T-helper 1 cell treated with Interleukin-12 subunit alpha and Interleukin-12 subunit beta and Interleukin-4 antibody, amounts not matched to agents 30 μg/mL and 1 μg/mL, for 36 hours (primary cell): ENCODE data around the gene UPB1.
"Not testable (repeated sequence)": the region's sequence is repeated elsewhere in the genome, so short reads cannot be mapped to it uniquely, and the experiment has no call there.

Experiments used
- H3K27ac Mint-ChIP-seq: one replicate; pipeline ENCODE4 v1.8.0; 2021; ENCODE audit warnings: mild to moderate bottlenecking, mixed read lengths
- H3K27me3 Mint-ChIP-seq: one replicate; pipeline ENCODE4 v1.8.0; 2021; ENCODE audit warnings: low read depth, mixed read lengths
- H3K36me3 Mint-ChIP-seq: one replicate; pipeline ENCODE4 v1.8.0; 2021; ENCODE audit warnings: low read depth, mixed read lengths
- H3K4me1 Mint-ChIP-seq: one replicate; pipeline ENCODE4 v1.8.0; 2021; ENCODE audit warnings: low read depth, mixed read lengths
- H3K4me3 Mint-ChIP-seq: one replicate; pipeline ENCODE4 v1.8.0; 2021; ENCODE audit warnings: mild to moderate bottlenecking, moderate library complexity, mixed read lengths
- H3K9me3 Mint-ChIP-seq: one replicate; pipeline ENCODE4 v1.8.0; 2021; ENCODE audit warnings: mixed read lengths

UPB1 gene

DNA sequence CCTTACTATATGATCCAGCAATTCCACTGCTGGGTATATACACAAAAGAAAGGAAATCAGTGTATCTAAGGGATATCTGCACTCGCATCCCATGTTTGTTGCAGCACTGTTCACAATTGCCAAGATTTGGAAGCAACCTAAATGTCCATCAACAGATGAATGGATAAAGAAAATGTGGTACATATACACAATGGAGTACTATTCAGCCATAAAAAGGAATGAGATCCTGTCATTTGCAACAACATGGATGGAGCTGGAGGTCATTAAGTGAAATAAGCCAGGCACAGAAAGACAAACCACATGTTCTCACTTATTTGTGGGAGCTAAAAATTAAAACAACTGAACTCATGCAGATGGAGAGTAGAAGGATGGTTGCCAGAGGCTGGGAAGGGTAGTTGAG, 5.7 kb upstream of the UPB1 start:
- H3K27ac Mint-ChIP-seq, H3K9me3 Mint-ChIP-seq, H3K36me3 Mint-ChIP-seq, H3K4me3 Mint-ChIP-seq: not testable (repeated sequence)
- H3K27me3 Mint-ChIP-seq: peaks cover 34% of the 10 kb centered on the region
- peaks cover 14% of the 10 kb centered on the region for H3K4me1 Mint-ChIP-seq

DNA sequence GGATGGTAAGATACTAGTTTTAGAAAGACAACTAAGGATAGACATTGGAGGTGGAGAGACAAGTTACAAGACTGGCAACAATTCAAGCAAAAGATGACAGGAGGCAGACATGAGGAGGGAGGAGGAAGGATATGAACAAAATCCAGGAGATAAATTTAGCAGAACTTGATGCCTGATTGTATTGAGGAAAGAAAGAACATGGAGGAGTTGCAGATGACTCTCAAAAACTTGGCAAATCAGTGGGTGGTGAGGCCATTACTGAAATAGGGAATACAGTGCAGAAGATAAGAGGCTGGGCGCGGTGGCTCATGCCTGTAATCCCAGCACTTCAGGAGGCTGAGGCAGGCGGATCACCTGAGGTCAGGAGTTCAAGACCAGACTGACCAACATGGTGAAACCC, 2.7 kb upstream of the UPB1 start:
- no peaks in the 10 kb centered on the region for H3K9me3 Mint-ChIP-seq
- H3K4me1 Mint-ChIP-seq: no peaks in the 10 kb centered on the region
- no peak overlapping the region for H3K27ac Mint-ChIP-seq
- H3K4me3 Mint-ChIP-seq: no peak overlapping the region
- peaks cover 58% of the 10 kb centered on the region for H3K27me3 Mint-ChIP-seq
- H3K36me3 Mint-ChIP-seq: no peaks in the 10 kb centered on the region

- peaks cover 63% of the 10 kb centered on the region for H3K27me3 Mint-ChIP-seq
- no peak overlapping the region for H3K27ac Mint-ChIP-seq
- no peak overlapping the region for H3K4me3 Mint-ChIP-seq
- H3K36me3 Mint-ChIP-seq: no peaks in the 10 kb centered on the region
- peaks cover 9% of the 10 kb centered on the region for H3K4me1 Mint-ChIP-seq
- H3K9me3 Mint-ChIP-seq: no peaks in the 10 kb centered on the region
Measured at GRCh38 chr22:24494167-24494527, 985 bp upstream of the UPB1 start.

DNA sequence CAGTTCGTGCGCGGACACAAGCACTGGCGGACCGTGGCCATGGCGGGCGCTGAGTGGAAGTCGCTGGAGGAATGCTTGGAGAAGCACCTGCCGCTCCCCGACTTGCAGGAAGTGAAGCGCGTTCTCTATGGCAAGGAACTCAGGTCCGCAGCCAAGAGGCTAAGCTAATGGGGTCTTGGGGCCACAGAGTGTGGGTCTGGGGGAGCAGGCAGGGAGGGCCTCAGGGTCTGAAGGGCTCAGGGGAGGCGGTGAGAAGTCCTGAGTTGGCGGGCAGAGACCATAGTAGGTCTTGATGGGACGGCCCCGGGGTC, 188 bp downstream of the UPB1 start:
- Mint-ChIP-seq H3K27me3 (peaks cover 58% of the 10 kb centered on the region), H3K27ac (no peak overlapping the region), H3K36me3 (no peaks in the 10 kb centered on the region), H3K9me3 (no peaks in the 10 kb centered on the region), H3K4me3 (no peak overlapping the region), H3K4me1 (peaks cover 9% of the 10 kb centered on the region)

GRCh38 chr22:24496234-24496633, 1.1 kb downstream of the UPB1 start:
- Mint-ChIP-seq H3K27me3 (peaks cover 58% of the 10 kb centered on the region), H3K36me3 (no peaks in the 10 kb centered on the region), H3K4me1 (peaks cover 9% of the 10 kb centered on the region), H3K9me3 (no peaks in the 10 kb centered on the region), H3K4me3 (no peak overlapping the region), H3K27ac (no peak overlapping the region)

DNA sequence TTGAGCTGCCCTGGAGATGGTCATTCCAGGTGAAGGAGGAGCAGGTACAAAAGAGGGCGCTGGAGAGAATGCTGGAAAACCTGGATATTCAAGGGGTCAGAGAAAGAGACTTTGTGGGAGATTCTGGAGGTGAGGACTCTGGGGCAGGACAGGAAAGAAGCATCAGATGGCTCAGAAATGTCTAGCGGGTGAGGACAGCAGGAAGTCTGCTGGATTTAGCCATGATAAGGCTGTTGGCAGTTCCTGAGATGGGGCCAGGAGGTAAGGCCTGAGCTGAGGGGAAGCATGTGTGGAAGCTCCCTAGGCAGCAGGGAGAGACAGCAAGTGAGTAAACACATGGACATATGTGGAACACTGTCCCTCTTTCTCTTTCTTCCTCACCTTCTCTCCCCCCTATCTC, 1.5 kb downstream of the UPB1 start:
- Mint-ChIP-seq H3K27ac (no peak overlapping the region), H3K9me3 (no peaks in the 10 kb centered on the region), H3K4me1 (peaks cover 9% of the 10 kb centered on the region), H3K36me3 (no peaks in the 10 kb centered on the region), H3K27me3 (peaks cover 54% of the 10 kb centered on the region), H3K4me3 (no peak overlapping the region)

- Mint-ChIP-seq H3K36me3 (no peaks in the 10 kb centered on the region), H3K4me1 (peaks cover 9% of the 10 kb centered on the region), H3K4me3 (no peak overlapping the region), H3K27me3 (peaks cover 49% of the 10 kb centered on the region), H3K27ac (no peak overlapping the region), H3K9me3 (no peaks in the 10 kb centered on the region)
Measured at GRCh38 chr22:24497841-24498258, 2.7 kb downstream of the UPB1 start.

GRCh38 chr22:24498824-24499223, 3.7 kb downstream of the UPB1 start:
- no peak overlapping the region for H3K27ac Mint-ChIP-seq
- H3K9me3 Mint-ChIP-seq: no peaks in the 10 kb centered on the region
- H3K27me3 Mint-ChIP-seq: peaks cover 42% of the 10 kb centered on the region
- no peaks in the 10 kb centered on the region for H3K36me3 Mint-ChIP-seq
- no peak overlapping the region for H3K4me3 Mint-ChIP-seq
- H3K4me1 Mint-ChIP-seq: peaks cover 18% of the 10 kb centered on the region

DNA sequence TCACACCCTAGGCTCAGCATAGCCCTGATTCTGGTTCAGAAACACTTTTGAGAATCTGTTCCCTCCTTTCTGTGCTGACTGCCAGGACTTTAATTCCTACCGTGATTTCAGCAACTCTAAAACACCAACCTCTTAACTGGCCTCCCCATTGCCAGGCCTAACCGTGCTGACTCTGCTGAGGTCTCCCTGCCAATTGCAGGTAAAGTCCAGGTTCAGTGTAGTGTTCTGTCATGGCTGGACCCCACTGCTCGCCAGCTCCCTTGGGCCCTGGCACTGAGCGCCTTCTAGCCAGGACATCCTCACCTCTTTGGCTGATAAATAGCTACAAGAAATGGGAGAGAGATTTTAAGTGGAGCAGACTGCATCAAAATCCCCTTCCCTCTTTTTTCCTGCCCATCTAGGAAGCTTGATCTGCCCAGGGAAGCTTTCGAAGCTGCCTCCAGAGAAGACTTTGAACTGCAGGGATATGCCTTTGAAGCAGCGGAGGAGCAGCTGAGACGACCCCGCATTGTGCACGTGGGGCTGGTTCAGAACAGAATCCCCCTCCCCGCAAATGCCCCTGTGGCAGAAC, 4.7 kb downstream of the UPB1 start:
- Mint-ChIP-seq H3K4me3 (no peak overlapping the region), H3K36me3 (no peaks in the 10 kb centered on the region), H3K27me3 (peaks cover 37% of the 10 kb centered on the region), H3K4me1 (peaks cover 19% of the 10 kb centered on the region), H3K9me3 (no peaks in the 10 kb centered on the region), H3K27ac (no peak overlapping the region)

DNA sequence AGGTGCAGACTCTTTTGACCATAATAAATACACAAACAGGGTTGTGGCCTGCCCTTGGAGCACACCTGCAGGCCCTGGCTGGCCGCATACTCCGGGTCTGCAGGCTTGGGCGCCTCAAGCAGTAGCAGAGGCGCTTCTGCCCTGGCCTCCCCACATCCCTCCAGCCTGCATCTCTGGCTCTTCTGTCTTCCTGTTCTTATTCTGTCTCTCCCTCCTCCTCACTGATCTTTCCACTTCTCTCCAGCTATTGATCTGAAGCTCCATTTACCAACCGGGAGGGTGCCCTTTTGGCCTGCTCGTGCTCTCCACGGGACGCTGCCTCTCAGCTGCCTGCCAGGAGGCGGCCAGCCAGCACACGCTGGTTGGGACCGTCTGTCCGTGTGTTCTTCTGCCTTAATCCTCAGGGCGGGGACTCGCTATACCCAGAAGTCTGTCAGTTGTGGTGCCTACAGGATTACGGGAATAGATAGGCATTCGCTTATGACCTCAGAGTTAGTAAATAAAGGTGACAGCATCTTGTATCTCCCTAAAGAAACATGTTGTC, 5.2 kb downstream of the UPB1 start:
- Mint-ChIP-seq H3K9me3 (no peaks in the 10 kb centered on the region), H3K4me3 (no peak overlapping the region), H3K27ac (no peak overlapping the region), H3K36me3 (no peaks in the 10 kb centered on the region), H3K27me3 (peaks cover 32% of the 10 kb centered on the region), H3K4me1 (peaks cover 19% of the 10 kb centered on the region)

DNA sequence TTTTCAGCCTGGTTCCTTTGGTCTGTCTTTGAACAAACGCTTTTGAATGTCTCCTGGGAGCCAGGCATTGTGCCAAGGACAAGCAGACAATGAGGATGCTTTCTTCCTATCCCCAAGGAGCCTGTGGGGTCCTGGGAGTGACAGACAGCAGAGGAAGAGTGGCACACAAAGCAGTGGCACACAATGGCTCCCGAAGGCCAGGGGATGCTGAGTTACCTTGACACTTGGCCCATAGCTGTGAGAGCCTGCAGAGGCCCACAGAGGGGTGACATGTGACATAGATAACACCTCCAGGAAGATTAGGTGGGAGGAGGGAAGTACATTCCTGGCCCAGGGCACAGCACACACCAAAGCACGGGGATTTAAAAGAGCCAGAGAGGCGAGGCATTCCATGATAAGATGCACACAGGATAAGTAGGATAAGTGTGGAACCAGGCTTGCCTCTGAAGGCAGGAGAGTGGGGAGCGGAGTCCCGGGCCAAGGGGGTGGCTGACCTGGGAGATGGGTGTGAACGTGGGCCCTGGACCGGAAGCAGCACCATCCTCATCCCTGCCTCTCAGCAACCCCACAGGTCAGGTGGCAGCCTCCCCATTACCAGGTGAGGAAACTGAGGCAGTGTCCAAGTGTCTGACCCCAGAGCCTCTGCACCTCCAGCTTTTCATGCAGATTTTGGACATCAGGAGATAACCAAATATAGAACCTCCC, 6.3 kb downstream of the UPB1 start:
- H3K36me3 Mint-ChIP-seq: no peaks in the 10 kb centered on the region
- H3K9me3 Mint-ChIP-seq: no peaks in the 10 kb centered on the region
- peaks cover 21% of the 10 kb centered on the region for H3K27me3 Mint-ChIP-seq
- peaks cover 21% of the 10 kb centered on the region for H3K4me1 Mint-ChIP-seq
- no peak overlapping the region for H3K4me3 Mint-ChIP-seq
- H3K27ac Mint-ChIP-seq: no peak overlapping the region

- Mint-ChIP-seq H3K27me3 (peaks cover 17% of the 10 kb centered on the region), H3K9me3 (no peaks in the 10 kb centered on the region), H3K4me3 (no peak overlapping the region), H3K4me1 (peaks cover 27% of the 10 kb centered on the region), H3K27ac (no peak overlapping the region), H3K36me3 (no peaks in the 10 kb centered on the region)
Measured at GRCh38 chr22:24502034-24502433, 6.9 kb downstream of the UPB1 start.

- Mint-ChIP-seq H3K27me3 (peaks cover 11% of the 10 kb centered on the region), H3K27ac (no peak overlapping the region), H3K4me1 (peaks cover 29% of the 10 kb centered on the region), H3K36me3 (no peaks in the 10 kb centered on the region), H3K4me3 (no peak overlapping the region), H3K9me3 (no peaks in the 10 kb centered on the region)
Measured at GRCh38 chr22:24502541-24502940, 7.4 kb downstream of the UPB1 start.

- peaks cover 22% of the 10 kb centered on the region for H3K4me1 Mint-ChIP-seq
- no peak overlapping the region for H3K27ac Mint-ChIP-seq
- no peaks in the 10 kb centered on the region for H3K9me3 Mint-ChIP-seq
- H3K4me3 Mint-ChIP-seq: no peak overlapping the region
- peaks cover 8% of the 10 kb centered on the region for H3K27me3 Mint-ChIP-seq
- H3K36me3 Mint-ChIP-seq: no peaks in the 10 kb centered on the region
Measured at GRCh38 chr22:24503137-24503842, 8.2 kb downstream of the UPB1 start.

- Mint-ChIP-seq H3K27ac (no peak overlapping the region), H3K27me3 (peaks cover 7% of the 10 kb centered on the region), H3K4me3 (no peak overlapping the region), H3K4me1 (peaks cover 20% of the 10 kb centered on the region), H3K36me3 (no peaks in the 10 kb centered on the region), H3K9me3 (no peaks in the 10 kb centered on the region)
Measured at GRCh38 chr22:24503843-24504338, 8.8 kb downstream of the UPB1 start.
